Kidney epithelial cell (primary cell): ENCODE data around the gene ECT2L. TPM values are rescaled to one million over a fixed set of nuclear protein-coding genes. Genes with fewer than 3 reads are reported as not detected.

Experiments
- DNase-seq: peaks from one replicate; pipeline ENCODE4 v3.0.0-alpha.2; 2010; ENCODE audit warnings: low read depth
- H3K27me3 ChIP-seq: 2 replicates; pipeline ENCODE4 v1.6.0; 2011; ENCODE audit warnings: low read length; ENCODE audit not compliant: control insufficient read depth, insufficient read depth
- H3K36me3 ChIP-seq: 2 replicates; pipeline ENCODE4 v1.5.1; 2011; ENCODE audit warnings: low read length; ENCODE audit not compliant: control insufficient read depth, insufficient read depth
- H3K4me3 ChIP-seq: 2 replicates; pipeline ENCODE4 v1.5.1; 2011; ENCODE audit warnings: low read depth, mild to moderate bottlenecking, control low read depth, low read length
- total RNA-seq: library from RNA; depleted of rRNA; stranded (reverse); fragments of >200 nt; gene quantifications from 2 replicates; pipeline ENCODE4 v1.2.3, GENCODE V29; 2015
- TF ChIP-seq, protein P1 (sequence below): IDR thresholded peaks from 2 replicates; pipeline ENCODE4 v1.5.1; 2011; ENCODE audit warnings: mild to moderate bottlenecking, moderate library complexity, low read length, control low read depth, inconsistent platforms; ENCODE audit not compliant: insufficient read depth, poor library complexity, severe bottlenecking

The ECT2L gene
- total RNA-seq, 1 donor from 2014 or later, result not detected

DNA sequence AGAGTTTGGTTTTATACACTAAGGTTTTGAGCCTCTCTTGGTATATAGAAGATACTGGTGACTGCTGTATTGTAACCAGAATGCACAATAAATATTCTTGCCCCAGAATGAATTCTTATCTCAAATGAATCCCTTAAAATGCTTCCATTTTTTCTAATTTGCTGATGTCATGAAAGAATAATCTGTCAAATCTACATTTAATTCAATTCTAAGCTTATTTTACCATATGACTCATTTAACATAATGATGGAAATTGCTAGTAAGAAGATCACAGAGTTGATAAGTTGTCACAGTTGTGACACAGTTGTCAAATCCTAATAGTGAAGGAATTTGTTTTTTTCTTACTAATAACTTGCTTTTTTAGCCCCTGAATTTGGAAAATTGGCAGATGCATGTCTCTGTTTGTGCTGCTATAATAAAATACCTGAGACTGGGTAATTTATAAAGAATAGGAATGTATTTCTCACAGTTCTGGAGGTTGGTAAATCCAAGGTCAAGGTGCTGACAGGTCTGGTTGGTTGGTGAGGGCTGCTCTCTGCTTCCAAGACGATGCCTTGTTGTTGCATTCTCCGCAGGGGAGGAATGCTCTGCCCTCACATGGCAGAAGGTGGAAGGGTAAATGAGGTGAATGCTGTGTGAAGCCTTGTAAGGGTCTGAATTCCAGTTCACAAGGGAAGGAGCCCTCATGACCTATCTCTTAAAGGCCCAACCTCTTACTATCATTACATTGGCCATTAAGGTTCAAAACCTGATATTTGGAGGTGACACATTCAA lies 4.7 kb downstream of the ECT2L start:
- TF ChIP-seq, protein P1, sequence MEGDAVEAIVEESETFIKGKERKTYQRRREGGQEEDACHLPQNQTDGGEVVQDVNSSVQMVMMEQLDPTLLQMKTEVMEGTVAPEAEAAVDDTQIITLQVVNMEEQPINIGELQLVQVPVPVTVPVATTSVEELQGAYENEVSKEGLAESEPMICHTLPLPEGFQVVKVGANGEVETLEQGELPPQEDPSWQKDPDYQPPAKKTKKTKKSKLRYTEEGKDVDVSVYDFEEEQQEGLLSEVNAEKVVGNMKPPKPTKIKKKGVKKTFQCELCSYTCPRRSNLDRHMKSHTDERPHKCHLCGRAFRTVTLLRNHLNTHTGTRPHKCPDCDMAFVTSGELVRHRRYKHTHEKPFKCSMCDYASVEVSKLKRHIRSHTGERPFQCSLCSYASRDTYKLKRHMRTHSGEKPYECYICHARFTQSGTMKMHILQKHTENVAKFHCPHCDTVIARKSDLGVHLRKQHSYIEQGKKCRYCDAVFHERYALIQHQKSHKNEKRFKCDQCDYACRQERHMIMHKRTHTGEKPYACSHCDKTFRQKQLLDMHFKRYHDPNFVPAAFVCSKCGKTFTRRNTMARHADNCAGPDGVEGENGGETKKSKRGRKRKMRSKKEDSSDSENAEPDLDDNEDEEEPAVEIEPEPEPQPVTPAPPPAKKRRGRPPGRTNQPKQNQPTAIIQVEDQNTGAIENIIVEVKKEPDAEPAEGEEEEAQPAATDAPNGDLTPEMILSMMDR, result no peak
- no peak for DNase-seq

DNA sequence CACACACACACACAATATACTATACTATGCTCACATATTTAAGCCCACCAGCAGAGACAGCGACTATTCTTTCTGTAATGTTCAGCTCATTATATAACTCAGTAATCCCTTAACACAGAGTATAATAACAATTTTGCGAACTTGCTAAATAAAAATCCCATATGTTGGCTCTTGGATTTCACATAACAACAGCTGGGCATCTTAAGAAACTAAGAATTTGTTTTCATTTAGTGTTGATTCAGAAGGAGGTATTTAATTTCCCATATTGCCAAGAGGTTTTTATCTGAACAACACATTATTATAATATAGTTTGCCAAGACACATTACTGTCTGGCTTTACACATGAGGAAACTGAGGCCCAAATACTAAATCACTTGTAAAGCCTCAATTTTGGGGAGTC lies 7.4 kb downstream of the ECT2L start:
- TF ChIP-seq, protein P1, result no peak
- no peaks in the 10 kb centered on the region for H3K27me3 ChIP-seq
- H3K36me3 ChIP-seq, result no peaks in the 10 kb centered on the region
- no peak overlapping the region for H3K4me3 ChIP-seq
- DNase-seq, result no peak

More for the DNA sequence above, 4.7 kb downstream of the ECT2L start:
- no peak overlapping the region for H3K4me3 ChIP-seq
- H3K27me3 ChIP-seq, result no peaks in the 10 kb centered on the region
- no peaks in the 10 kb centered on the region for H3K36me3 ChIP-seq

DNA sequence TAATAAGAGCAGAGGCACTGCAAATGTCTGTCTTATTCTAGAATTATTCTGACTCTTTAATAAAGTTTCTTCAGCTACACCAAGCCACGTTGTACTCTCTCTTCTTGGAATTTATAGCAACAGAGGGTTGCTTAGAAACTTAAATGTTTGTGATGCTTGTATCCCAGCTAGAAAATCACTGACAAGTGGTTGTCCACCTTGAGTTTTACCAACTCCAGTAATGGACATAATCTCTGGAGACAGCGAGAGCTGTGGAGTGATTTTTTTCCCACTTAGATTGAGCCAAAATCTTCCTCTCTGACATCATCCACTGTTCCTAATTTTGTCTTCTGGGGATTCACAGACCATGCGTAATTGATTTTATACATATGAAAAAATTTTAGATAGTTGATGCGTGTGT lies 8.0 kb downstream of the ECT2L start:
- Histone ChIP-seq H3K36me3 (no peaks in the 10 kb centered on the region), H3K27me3 (no peaks in the 10 kb centered on the region), H3K4me3 (no peak overlapping the region)
- TF ChIP-seq, protein P1, result no peak
- DNase-seq, result no peak

DNA sequence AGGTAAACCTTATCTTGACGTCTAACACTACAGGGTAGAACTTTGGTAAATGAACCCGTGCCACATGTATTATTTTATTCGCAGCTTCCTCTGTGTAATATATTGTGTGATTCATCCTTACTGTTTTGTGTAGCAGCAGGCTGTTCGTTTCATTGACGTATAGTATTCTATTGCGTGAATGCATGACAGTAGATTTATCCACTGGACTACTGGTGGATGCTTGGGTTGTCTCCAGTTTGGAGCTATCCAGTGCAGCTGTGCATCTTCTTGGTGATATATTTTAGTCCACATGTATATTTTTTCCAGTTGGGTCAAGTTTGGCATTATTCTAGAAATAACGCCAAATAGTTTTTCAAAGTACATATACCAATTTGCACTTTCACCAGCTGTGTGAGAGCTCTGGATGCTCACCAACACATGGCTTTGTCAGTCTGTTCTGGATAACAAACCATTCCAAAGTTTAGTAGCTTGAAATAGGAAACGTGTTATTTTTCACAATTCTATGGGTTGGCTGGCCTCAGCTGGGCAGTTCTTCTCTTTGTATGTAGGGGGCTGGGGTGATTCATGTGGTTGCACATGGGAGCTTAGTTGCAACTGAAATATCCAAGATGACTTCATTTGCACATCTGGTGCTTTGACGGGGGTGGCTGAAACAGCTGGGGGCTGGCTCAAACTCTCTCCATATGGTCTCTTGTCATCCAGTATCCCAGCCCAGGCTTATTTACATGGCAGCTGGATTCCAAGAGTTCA lies 9.3 kb downstream of the ECT2L start:
- Histone ChIP-seq H3K4me3 (no peak overlapping the region), H3K27me3 (no peaks in the 10 kb centered on the region), H3K36me3 (no peaks in the 10 kb centered on the region)
- no peak for DNase-seq
- TF ChIP-seq, protein P1, result no peak

DNA sequence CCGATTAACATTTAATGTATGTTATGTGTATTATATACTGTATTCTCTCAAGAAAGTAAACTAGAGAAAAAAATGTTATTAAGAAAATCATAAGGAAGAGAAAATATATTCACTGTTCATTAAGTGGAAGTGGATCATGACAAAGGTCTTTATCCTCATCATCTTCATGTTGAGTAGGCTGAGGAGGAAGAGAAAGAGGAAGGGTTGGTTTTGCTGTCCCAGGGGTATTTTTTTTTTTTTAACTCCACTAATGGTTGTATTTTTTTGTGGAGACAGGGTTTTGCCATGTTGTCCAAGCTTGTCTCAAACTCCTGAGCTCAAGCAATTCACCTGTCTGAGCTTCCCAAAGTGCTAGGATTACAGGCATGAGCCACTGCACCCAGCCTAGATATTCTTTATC lies 11.0 kb downstream of the ECT2L start:
- no peaks in the 10 kb centered on the region for H3K27me3 ChIP-seq
- H3K4me3 ChIP-seq, result no peak overlapping the region
- TF ChIP-seq, protein P1, result no peak
- no peak for DNase-seq
- no peaks in the 10 kb centered on the region for H3K36me3 ChIP-seq
